Measurements from ENCODE around the gene TUBGCP2. TPM values are rescaled to one million over a fixed set of nuclear protein-coding genes. Genes with fewer than 3 reads are reported as not detected.

Gene TUBGCP2
- total RNA-seq, 1 experiment from 2014 or later, result 93.7 TPM

DNA sequence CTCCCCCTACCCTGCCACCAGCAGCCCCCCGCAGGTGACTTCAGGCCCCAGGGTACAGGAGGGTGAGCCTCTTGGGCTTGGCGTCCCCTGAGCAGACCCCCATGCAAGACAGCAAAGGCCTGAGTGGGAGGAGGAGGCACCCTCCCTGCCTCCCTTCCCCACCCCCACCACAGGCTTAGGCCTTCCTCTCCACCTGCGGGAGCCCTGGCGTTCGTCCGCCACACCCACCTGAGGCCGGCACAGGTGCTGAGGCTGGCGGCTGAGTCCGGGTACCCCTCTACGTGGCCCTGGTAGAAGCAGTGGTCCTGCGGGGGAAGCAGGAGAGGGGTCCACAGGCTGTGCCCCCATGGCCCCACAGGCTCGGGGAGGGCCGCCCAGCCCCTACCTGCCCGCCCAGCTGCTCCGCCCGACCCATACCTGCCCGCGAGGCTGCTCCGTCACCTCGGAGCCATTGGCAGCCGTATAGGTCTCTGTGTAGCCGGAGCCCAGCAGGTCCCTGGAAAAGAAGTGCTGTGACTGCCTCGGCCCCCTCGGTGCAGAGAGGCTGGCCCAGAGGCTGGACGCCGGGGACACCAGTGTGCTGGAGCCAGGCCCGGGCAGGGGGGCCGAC lies 35.0 kb downstream of the TUBGCP2 start:
- Histone ChIP-seq H3K9me3 (ENCODE audit: control insufficient read depth, insufficient read depth, low read depth, low read length) (no peaks in the 10 kb centered on the region), H3K27me3 (ENCODE audit: control insufficient read depth, insufficient read depth, low read length) (no peaks in the 10 kb centered on the region), H3K27ac (ENCODE audit: low read length) (no peak overlapping the region), H3K36me3 (ENCODE audit: control insufficient read depth, insufficient read depth, low read length) (no peaks in the 10 kb centered on the region), H3K4me1 (ENCODE audit: control insufficient read depth, insufficient read depth, low read length) (peaks cover 35% of the 10 kb centered on the region), H3K4me3 (ENCODE audit: low read depth in 2 of 2, low read length in 2 of 2) (no peak overlapping the region)
- ChIA-PET POLR2A (no interaction called here), CTCF (no interaction called here)
- in situ Hi-C loops (cut with HindIII; ENCODE audit: low pct_unique_long_range_greater_than_20kb, low sequenced_read_pairs), result no loop called here
- no peak for ATAC-seq
- no TSS peak for BruUV-seq (replicated peaks)
- intact Hi-C loops (cut with micrococcal nuclease; ENCODE audit: unreplicated experiment), result no loop called here
- TF ChIP-seq, protein P1, sequence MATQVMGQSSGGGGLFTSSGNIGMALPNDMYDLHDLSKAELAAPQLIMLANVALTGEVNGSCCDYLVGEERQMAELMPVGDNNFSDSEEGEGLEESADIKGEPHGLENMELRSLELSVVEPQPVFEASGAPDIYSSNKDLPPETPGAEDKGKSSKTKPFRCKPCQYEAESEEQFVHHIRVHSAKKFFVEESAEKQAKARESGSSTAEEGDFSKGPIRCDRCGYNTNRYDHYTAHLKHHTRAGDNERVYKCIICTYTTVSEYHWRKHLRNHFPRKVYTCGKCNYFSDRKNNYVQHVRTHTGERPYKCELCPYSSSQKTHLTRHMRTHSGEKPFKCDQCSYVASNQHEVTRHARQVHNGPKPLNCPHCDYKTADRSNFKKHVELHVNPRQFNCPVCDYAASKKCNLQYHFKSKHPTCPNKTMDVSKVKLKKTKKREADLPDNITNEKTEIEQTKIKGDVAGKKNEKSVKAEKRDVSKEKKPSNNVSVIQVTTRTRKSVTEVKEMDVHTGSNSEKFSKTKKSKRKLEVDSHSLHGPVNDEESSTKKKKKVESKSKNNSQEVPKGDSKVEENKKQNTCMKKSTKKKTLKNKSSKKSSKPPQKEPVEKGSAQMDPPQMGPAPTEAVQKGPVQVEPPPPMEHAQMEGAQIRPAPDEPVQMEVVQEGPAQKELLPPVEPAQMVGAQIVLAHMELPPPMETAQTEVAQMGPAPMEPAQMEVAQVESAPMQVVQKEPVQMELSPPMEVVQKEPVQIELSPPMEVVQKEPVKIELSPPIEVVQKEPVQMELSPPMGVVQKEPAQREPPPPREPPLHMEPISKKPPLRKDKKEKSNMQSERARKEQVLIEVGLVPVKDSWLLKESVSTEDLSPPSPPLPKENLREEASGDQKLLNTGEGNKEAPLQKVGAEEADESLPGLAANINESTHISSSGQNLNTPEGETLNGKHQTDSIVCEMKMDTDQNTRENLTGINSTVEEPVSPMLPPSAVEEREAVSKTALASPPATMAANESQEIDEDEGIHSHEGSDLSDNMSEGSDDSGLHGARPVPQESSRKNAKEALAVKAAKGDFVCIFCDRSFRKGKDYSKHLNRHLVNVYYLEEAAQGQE (IDR thresholded peaks at IDR 0.05; ENCODE audit: insufficient read depth in 1 of 2, low read depth in 2 of 2, low read length in 1 of 2), result no peak
- no peak for TF ChIP-seq POLR2AphosphoS5 (IDR thresholded peaks at IDR 0.05; ENCODE audit: low read depth, low read length)
- TF ChIP-seq, protein P2, sequence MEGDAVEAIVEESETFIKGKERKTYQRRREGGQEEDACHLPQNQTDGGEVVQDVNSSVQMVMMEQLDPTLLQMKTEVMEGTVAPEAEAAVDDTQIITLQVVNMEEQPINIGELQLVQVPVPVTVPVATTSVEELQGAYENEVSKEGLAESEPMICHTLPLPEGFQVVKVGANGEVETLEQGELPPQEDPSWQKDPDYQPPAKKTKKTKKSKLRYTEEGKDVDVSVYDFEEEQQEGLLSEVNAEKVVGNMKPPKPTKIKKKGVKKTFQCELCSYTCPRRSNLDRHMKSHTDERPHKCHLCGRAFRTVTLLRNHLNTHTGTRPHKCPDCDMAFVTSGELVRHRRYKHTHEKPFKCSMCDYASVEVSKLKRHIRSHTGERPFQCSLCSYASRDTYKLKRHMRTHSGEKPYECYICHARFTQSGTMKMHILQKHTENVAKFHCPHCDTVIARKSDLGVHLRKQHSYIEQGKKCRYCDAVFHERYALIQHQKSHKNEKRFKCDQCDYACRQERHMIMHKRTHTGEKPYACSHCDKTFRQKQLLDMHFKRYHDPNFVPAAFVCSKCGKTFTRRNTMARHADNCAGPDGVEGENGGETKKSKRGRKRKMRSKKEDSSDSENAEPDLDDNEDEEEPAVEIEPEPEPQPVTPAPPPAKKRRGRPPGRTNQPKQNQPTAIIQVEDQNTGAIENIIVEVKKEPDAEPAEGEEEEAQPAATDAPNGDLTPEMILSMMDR (IDR thresholded peaks at IDR 0.05), result no peak
- TF ChIP-seq TCF7L2 (IDR thresholded peaks at IDR 0.05; ENCODE audit: low read depth, low read length), result no peak
- no peak for TF ChIP-seq SIN3A (IDR thresholded peaks at IDR 0.05; ENCODE audit: borderline replicate concordance, insufficient read depth, low read depth, low read length)
- no peak for DNase-seq (ENCODE audit: low read depth, low spot score)

DNA sequence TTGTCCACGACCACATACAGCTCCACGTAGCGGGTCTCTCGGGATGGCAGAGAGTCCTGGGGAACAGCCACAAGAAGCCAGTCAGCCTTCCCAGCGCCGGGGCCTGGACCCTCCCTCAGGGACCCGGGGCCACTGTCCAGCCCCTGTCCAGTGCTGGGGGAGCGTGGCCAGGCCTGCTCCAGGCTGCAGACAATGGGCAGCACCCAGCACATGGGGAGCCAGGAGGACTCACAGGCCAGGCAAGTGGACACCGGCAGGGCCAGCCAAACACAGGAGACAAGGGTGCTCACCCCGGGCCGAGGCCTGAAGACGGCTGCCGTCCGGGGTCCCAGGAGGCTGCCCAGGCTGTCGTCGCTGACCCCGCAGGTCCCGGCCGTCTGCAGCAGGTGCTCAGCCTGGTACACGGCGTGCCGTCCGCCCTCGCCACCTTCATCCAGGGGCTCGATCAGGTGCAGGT lies 35.7 kb downstream of the TUBGCP2 start:
- POLR2A ChIA-PET, result no interaction called here
- Histone ChIP-seq H3K27me3 (ENCODE audit: control insufficient read depth, insufficient read depth, low read length) (no peaks in the 10 kb centered on the region), H3K36me3 (ENCODE audit: control insufficient read depth, insufficient read depth, low read length) (no peaks in the 10 kb centered on the region), H3K9me3 (ENCODE audit: control insufficient read depth, insufficient read depth, low read depth, low read length) (no peaks in the 10 kb centered on the region), H3K4me3 (ENCODE audit: low read depth in 2 of 2, low read length in 2 of 2) (no peak overlapping the region), H3K4me1 (ENCODE audit: control insufficient read depth, insufficient read depth, low read length) (peaks cover 28% of the 10 kb centered on the region), H3K27ac (ENCODE audit: low read length) (no peak overlapping the region)
- TF ChIP-seq TCF7L2 (IDR thresholded peaks at IDR 0.05; ENCODE audit: low read depth, low read length) (no peak), POLR2AphosphoS5 (IDR thresholded peaks at IDR 0.05; ENCODE audit: low read depth, low read length) (no peak)
- BruUV-seq (replicated peaks), result no TSS peak
- intact Hi-C loops (cut with micrococcal nuclease; ENCODE audit: unreplicated experiment), result no loop called here
- CTCF ChIA-PET, result no interaction called here
- ATAC-seq, result no peak
- in situ Hi-C loops (cut with HindIII; ENCODE audit: low pct_unique_long_range_greater_than_20kb, low sequenced_read_pairs), result no loop called here
- DNase-seq (ENCODE audit: low read depth, low spot score), result no peak

DNA sequence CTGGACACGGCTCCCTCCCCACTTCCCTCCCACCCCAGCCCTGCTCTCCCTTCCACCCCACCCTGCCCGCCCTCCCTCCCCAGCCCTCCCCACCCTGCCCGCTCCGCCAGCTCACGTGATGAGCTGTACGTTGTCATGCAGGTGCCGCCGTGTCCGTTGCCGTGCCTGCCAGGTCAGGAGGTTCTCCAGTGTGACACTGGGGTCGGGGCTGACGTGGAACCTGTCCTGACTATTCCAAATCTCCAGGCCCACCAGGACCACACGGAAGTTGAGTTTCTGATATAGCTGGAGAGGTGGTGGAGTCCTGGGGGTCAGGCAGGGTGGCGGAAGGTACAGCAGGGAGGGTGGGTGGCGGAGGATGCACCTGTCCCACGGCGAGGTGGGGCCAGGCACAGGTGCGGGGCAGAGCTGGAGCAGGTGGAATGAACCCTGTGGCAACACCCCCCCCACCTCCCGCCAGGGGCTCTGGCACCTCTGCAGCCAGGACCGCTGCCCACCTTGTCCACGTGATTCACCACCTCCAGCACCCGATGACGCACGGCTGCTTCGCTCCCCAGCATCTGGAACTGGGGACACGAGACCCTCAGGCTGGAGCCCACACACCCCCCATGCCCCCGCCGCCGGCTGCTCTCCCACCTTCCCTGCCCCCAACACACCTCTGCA lies 36.2 kb downstream of the TUBGCP2 start:
- DNase-seq (ENCODE audit: low read depth, low spot score) (no peak), ATAC-seq (no peak)
- CTCF ChIA-PET, result no interaction called here
- no peak overlapping the region for H3K27ac ChIP-seq (ENCODE audit: low read length)
- no TSS peak for BruUV-seq (replicated peaks)
- TF ChIP-seq TCF7L2 (IDR thresholded peaks at IDR 0.05; ENCODE audit: low read depth, low read length) (no peak), POLR2AphosphoS5 (IDR thresholded peaks at IDR 0.05; ENCODE audit: low read depth, low read length) (no peak), SIN3A (IDR thresholded peaks at IDR 0.05; ENCODE audit: borderline replicate concordance, insufficient read depth, low read depth, low read length) (no peak)
- TF ChIP-seq, protein P2 (IDR thresholded peaks at IDR 0.05), result no peak
- TF ChIP-seq, protein P1 (IDR thresholded peaks at IDR 0.05; ENCODE audit: insufficient read depth in 1 of 2, low read depth in 2 of 2, low read length in 1 of 2), result no peak
- intact Hi-C loops (cut with micrococcal nuclease; ENCODE audit: unreplicated experiment), result no loop called here
- POLR2A ChIA-PET, result no interaction called here
- H3K4me1 ChIP-seq (ENCODE audit: control insufficient read depth, insufficient read depth, low read length), result peaks cover 23% of the 10 kb centered on the region
- H3K4me3 ChIP-seq (ENCODE audit: low read depth in 2 of 2, low read length in 2 of 2), result no peak overlapping the region
- no peaks in the 10 kb centered on the region for H3K27me3 ChIP-seq (ENCODE audit: control insufficient read depth, insufficient read depth, low read length)
- H3K9me3 ChIP-seq (ENCODE audit: control insufficient read depth, insufficient read depth, low read depth, low read length), result no peaks in the 10 kb centered on the region
- H3K36me3 ChIP-seq (ENCODE audit: control insufficient read depth, insufficient read depth, low read length), result no peaks in the 10 kb centered on the region
- in situ Hi-C loops (cut with HindIII; ENCODE audit: low pct_unique_long_range_greater_than_20kb, low sequenced_read_pairs), result no loop called here
